ENCODE measurements around the gene KHDC1.

The KHDC1 gene

GRCh38 chr6:73207221-73207837, 55.7 kb downstream of the KHDC1 start:
- TF ChIP-seq RAD21 (IDR thresholded peaks at IDR 0.05; ENCODE audit: low read depth): no peak
- TF ChIP-seq REST (IDR thresholded peaks at IDR 0.05; ENCODE audit: low read depth): no peak
- no peak for TF ChIP-seq EP300 (IDR thresholded peaks at IDR 0.05; ENCODE audit: borderline replicate concordance)
- TF ChIP-seq ZBTB7A (IDR thresholded peaks at IDR 0.05; ENCODE audit: low read depth): no peak
- no peak for TF ChIP-seq TAF1 (IDR thresholded peaks at IDR 0.05; ENCODE audit: low read depth)

- TF ChIP-seq EP300 (IDR thresholded peaks at IDR 0.05; ENCODE audit: borderline replicate concordance): no peak
Measured at GRCh38 chr6:73204252-73204651, 58.7 kb downstream of the KHDC1 start.

- TF ChIP-seq TAF1 (IDR thresholded peaks at IDR 0.05; ENCODE audit: low read depth) (no peak), MAX (IDR thresholded peaks at IDR 0.05) (no peak), EP300 (IDR thresholded peaks at IDR 0.05; ENCODE audit: borderline replicate concordance) (no peak), USF1 (IDR thresholded peaks at IDR 0.05) (no peak), FOXM1 (IDR thresholded peaks at IDR 0.05; ENCODE audit: borderline replicate concordance, low read depth) (no peak), REST (IDR thresholded peaks at IDR 0.05; ENCODE audit: low read depth) (no peak)
Measured at GRCh38 chr6:73203098-73203497, 59.9 kb downstream of the KHDC1 start.

GRCh38 chr6:73200735-73201134, 62.3 kb downstream of the KHDC1 start:
- no peak for TF ChIP-seq EP300 (IDR thresholded peaks at IDR 0.05; ENCODE audit: borderline replicate concordance)
- no peak for TF ChIP-seq CEBPB (IDR thresholded peaks at IDR 0.05)

GRCh38 chr6:73200247-73200646, 62.7 kb downstream of the KHDC1 start:
- TF ChIP-seq FOXM1 (IDR thresholded peaks at IDR 0.05; ENCODE audit: borderline replicate concordance, low read depth): no peak
- no peak for TF ChIP-seq CEBPB (IDR thresholded peaks at IDR 0.05)
- TF ChIP-seq ZBTB7A (IDR thresholded peaks at IDR 0.05; ENCODE audit: low read depth): no peak
- no peak for TF ChIP-seq YY1 (IDR thresholded peaks at IDR 0.05; ENCODE audit: low read depth)
- TF ChIP-seq TCF12 (IDR thresholded peaks at IDR 0.05; ENCODE audit: low read depth): no peak
- no peak for TF ChIP-seq TEAD4 (IDR thresholded peaks at IDR 0.05)
- TF ChIP-seq CREB1 (IDR thresholded peaks at IDR 0.05; ENCODE audit: low read depth): no peak
- TF ChIP-seq MAX (IDR thresholded peaks at IDR 0.05): no peak
- no peak for TF ChIP-seq EGR1 (IDR thresholded peaks at IDR 0.05)
- TF ChIP-seq USF1 (IDR thresholded peaks at IDR 0.05): no peak

GRCh38 chr6:73194744-73195143, 68.3 kb downstream of the KHDC1 start:
- TF ChIP-seq REST (IDR thresholded peaks at IDR 0.05; ENCODE audit: low read depth) (no peak), USF1 (IDR thresholded peaks at IDR 0.05) (no peak), FOXM1 (IDR thresholded peaks at IDR 0.05; ENCODE audit: borderline replicate concordance, low read depth) (no peak), RAD21 (IDR thresholded peaks at IDR 0.05; ENCODE audit: low read depth) (no peak), EP300 (IDR thresholded peaks at IDR 0.05; ENCODE audit: borderline replicate concordance) (no peak), TCF12 (IDR thresholded peaks at IDR 0.05; ENCODE audit: low read depth) (no peak), EGR1 (IDR thresholded peaks at IDR 0.05) (no peak), ZBTB7A (IDR thresholded peaks at IDR 0.05; ENCODE audit: low read depth) (no peak), NFIC (IDR thresholded peaks at IDR 0.05) (no peak)
